D341Med (cell line): ENCODE measurements around the gene ASCL4.

Experiments
- DNase-seq: peaks from one replicate; pipeline ENCODE4 v3.0.0; 2012; ENCODE audit warnings: low spot score

ASCL4 gene

DNA sequence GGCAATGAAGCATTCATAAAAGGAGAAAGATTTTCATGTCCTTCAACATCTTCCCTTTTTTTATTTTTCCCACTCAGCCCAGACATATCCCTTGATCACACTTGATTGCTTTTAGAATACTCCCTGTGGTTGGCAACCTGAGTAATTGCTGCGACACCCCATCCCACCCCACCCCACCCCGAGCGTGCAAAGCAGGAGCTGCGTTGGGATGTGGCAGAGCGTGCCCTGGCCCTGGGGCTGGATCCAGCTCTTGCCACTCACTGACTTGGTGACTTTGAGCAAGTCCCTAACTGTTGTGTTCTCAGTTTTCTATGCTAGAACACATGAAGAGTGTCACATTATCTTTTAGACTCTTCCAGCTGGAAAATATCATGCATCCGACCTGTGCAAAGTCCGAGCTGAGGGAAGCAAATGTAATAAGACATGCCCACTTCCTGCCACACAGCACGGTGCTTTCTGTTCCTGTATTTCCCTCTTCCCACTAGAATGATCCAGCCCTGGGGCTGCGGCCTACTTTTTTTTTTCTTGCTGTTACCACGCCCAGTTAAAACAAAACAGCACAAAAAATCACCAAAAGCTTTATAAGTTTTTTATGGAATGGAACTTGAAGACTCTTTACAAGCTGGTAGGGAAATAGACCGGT lies 4.0 kb downstream of the ASCL4 start:
- DNase-seq, result no peak

DNA sequence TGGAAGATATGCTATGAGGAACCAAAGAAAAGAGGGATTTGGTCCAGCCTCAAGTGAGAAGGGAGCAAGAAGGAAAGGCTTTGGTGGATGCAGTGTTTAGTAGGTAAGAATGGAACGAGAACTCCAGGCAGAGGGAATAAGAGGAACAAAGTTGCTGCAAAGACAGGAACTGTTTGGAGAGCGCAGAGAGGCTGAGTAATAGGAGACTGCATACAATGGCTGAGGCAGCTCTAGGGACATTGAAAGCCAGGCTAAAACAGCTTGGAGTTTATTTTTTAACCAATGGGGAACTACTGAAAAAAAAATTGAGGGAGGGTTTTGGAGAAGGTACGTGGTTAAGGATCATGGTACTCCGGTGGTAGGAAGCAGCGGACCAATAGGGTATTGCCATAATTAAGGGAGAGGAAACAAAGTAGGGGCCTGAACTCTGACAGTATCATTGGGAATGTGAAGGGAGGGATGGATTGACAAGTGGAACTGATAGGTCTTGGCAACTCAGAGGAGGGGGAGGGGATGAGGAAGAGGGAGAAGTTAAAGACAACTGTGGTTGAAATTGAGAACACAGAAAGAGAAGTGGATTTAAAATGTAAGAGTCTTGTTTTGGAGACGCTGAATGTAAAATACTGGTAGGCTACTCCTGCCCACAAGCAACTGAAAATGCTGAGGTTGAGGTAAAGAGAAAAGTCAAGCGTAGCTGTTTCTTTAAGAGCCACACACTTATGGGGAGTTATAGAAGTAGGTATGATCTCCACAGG lies 4.8 kb downstream of the ASCL4 start:
- no peak for DNase-seq

DNA sequence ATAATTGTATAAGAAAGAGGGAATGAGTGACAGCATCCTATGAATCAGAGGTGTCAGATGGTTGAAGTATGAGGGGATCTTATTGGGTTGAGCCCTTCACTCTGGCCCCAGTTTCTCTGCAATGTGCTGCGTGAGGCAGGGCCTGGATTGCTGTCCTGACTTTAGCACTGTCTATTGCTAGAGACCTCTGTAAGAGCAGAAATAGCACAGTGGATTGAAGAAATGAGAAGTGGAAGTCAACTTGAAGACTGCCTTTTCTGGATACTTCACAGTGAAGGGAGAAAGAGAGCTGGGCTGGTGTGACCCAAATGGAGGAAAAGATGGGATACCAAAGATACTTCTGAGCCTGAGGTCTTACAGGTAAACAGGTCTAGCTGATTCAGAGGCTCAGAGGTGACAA lies 5.8 kb downstream of the ASCL4 start:
- no peak for DNase-seq

DNA sequence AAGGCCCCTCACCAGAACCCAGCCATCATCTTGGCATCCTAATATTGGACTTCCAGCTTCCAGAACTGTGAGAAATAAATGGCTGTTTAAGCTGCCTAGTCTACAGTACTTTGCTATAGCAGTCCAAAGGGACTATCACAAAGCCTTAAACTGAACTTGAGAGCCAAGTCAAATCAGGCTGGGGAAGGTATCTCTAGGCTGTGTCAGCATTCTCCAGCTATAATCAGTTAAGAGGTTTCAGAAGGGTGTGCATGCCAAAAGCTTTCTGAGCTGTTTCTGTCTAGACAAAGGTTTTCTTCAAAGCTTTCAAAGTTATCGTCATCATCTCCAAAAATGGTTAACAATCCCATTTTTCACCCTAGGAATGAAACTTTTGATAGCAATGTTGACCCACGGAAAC lies 7.6 kb downstream of the ASCL4 start:
- no peak for DNase-seq

DNA sequence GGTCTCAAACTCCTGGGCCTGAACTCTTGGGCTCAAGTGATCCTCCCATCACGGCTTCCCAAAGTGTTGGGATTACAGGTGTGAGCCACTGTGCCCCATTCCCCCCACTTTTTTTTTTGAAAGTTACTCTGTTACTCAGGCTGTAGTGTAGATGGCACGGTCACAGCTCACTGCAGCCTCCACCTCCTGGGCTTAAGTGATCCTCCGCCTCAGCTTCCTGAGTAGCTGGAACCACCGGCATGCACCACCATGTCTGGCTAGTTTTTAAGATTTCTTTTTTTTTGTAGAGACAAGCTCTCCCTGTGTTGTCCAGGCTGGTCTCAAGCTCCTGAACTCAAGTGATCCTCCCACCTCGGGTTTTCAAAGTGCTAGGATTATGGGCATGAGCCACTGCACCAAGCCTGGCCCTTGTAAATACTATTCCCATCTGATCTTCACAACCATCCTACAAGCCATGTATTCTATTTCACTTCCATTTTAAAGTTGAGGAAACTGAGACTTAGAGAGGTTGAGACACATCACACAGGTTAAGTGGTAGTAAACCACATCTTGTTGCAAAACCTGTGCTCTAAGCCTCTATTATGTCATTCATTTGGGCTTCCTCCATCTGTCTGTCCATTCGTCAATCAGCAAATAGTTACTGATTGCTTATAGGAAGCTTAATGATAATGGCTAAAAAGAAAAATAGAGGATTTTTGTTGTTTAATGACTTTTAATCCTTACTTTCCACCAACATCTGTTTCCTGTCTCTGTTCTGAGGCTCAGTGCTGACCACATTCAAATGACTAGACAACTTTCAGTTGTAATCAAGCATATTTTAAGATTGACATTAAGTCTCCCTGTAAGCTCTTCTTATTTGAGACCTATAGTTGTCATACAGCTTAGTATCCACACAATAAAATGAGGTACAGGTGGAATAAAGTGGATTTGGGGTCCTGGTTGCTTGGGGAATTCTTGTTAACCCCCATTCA lies 9.2 kb downstream of the ASCL4 start:
- DNase-seq, result no peak

DNA sequence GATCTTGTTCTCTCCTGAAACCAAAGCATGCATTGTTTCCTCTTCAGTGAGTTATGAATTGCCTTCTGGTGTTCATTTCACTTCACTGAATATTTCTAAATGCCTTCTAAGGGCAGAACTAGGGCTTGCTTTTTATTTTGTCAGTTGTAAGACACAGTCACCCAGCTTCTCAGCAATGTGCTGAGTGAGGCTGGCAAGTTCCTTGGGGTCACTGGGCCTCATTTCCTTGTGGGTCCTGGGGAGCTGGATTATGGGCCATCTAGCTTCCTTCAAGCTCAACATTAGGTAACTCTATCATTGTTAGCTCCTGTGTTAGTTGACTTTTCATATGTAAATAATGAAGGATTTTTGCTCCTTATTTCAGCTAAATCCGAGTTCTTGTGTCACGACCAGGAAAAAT lies 13.8 kb downstream of the ASCL4 start:
- DNase-seq, result no peak

DNA sequence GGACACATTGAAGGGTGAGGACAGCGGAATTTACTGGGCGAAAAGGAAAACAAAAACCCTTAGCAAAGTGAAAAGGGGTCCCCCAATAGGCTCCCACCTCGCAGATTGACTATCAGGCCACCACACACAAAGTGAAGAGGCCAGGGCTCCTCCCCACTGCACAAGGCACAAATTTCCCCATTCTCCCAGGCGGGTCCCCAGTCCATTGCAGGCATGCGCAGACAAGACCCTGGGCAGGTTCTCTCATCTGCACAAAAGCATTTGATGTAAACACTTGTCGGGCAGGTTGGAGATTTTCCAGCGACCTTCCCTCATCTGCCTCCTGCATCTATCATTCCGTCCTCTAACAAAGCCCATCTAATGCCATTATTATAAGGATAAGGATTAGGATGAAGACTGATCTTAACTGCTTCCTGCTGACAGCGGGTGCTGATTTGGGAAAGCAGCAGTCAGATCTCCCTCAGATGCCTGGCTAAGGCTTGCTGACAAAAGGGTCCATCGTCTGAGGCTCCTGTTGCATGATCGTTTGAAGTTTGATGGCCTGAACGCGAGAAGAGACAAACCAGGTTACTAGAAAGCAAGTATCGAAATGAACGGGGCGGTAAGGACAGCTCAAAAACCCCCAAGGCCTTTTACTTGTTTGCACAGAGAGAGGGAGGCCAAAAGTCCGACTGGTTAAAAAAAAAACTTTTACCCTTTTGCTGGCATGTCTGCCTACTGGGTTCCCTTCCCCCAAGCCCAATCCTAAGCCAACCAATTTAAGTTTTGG lies 14.4 kb downstream of the ASCL4 start:
- DNase-seq, result no peak

DNA sequence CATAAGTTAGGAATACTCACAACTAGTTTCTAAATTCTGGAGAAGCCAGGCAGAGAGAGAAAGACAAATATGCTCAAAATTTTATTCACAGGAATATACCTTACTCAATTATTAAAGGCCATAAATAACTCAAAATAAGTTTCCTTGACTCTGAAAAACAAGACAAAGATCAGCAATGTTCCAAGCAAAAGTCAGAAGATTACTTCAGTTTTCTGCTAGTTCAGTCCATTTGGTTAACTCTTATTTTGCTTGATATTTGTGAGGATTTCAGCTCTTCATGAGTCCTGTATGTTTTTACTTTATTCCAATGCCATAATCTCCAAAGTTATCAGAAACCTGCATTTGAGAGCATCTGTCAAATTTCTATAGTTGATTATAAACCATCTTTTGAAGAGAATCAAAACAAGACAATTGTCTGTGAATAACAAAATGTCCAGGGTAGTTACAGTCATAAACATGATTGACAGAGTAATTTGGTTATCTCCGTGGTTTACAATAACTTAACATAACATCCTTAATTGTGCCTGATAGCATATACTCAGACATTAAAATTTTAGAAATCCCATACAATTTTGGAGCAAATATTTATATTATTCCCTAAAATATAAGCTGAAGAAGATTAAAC lies 17.1 kb downstream of the ASCL4 start:
- DNase-seq, result no peak

DNA sequence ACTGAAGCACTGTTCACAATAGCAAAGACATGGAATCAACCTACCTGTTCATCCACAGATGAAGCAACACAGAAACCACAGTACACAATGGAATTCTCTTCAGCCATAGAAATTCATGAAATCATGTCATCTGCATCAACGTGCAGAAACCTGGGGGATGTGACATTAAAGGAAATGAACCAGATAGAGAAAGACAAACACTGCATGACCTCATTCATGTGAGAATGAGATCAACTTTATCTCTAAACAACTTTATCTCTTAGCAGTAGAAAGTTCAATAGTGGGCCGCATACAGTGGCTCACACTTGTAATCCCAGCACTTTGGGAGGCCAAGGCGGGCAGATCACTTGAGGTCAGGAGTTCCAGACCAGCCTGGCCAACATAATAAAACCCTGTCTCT lies 19.9 kb downstream of the ASCL4 start:
- no peak for DNase-seq

DNA sequence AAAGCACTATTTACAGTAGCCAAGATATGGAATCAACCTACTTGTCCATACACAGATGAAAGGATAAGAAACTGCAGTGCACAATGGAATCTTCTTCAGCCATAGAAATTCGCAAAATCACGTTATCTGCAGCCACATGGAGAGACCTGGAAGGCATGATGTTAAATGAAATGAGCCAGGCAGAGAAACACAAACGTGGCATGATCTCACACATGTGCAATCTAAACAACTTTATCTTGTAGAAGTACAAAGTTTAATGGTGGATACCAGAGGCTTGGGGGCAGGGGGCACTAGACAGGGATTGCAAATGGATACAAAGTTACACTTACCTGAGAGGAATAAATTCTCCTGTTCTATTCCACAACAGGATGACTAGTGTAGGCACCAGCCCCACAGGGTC lies 24.1 kb downstream of the ASCL4 start:
- no peak for DNase-seq

DNA sequence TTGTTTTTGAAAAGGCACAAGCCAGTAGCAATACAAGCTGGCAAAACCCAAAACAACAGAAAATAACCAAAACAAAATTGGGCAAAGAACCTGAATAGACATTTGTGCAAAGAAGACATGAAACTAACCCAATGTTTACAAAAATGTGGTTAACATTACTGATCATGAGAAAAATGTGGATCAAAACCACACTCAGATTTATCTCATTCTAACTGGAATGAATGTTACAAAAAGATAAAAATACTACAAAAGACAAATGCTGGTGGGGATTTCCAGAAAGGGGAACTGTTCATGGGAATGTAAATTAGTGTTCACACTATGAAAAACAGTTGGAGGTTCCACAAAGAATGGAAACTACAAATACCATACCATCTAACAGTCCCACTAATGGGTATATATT lies 26.6 kb downstream of the ASCL4 start:
- DNase-seq, result no peak

DNA sequence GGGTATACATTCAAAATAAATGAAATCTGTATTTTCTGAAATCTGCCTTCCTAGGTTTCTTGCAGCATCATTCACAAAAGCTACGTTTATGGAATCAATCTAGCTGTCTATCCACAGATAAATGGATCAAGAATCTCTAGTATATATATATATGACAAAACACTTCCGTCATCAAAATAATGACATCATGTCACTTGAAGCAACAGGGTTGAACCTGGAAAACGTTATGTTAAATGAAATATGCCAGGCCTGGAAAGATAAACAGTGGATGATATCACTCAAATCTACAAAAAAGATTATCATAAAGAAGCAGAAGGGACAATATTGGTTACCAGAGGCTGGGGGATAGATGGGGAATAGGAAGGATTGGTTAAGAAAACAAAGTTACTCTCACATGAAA lies 28.6 kb downstream of the ASCL4 start:
- DNase-seq, result no peak

DNA sequence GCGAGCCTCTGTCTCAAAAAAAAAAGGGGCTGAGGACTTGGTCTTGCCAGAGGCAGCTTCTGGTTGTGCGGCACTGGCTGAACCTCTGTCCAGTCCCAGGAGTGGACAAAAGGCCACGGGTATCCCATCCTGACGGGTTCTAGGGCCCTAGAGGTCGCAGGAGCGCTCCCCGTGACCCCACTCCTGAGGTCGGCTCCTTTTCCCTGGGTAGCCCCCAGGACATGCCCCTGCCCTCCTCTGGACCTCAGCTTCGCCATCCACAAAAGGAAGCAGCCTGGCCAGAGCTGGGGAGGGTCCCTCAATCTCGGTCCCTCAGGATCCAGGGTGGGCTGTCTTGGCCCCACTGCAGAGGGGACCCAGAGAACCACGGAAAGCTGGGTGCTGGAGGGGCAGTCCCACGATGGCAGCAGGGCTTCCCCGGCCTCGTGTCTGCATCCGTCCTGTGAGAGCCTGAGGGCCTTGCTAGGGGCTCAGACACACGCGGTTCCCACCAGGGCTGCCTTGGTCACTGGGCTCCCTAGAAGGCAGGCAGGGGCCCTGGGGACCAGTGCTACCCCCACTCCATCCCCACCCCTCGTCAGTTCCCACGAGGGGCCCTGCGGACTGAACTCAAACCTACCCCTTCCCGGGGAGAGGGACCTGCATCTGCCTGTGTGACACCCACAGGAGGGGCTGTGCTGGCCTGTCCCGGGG lies 31.1 kb downstream of the ASCL4 start:
- DNase-seq, result no peak

DNA sequence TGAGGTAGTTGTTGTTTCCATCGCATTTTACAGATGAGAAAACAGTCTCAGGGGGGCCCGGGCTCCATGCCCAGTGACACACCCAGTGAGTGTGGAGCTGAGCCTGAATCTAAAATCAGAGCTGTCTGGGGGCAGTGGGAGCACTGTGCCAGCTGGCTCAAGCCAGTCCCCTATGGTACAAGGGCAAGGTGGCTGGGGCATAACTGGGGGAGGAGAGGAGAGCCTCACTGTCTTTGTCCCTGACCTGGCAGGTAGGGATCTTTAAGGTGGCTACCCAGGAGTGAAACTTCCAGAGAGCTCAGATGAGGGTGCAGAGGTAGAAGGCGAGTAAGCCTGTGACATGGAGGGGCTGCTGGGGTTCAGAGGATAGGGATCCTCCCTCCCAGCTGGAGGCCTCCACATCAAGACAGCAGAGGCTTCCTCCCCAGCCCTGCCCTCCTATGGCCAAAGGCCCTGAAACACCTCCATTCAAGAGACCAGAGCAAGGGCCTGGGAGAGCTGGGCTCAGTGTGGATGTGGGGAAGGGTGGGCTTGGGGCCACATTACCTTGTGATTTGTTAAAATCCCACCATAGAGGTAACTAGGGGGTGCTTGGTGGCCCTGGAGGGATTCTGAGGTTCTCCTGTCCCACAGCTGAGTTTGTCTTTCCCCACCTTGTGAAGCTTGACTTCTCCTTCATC lies 33.1 kb downstream of the ASCL4 start:
- DNase-seq, result no peak

DNA sequence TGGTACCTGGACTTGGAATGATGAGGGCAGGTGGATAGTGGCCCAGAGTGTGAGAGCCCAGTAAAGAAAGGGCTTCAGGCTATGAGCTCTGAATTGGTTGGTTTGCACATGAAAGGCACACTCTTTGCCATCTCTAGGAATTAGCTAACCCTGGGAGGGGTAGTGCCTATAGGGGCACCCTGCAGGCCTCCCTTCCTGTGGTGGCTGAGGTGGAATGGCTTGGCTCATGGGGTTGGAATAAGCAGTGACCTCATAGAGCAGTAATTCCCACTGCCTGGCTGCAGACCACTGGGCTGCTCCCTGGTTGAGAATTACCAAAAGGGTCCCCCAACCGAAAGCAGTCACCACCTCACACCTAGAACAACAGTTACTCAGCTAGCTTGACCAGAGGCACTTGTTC lies 42.7 kb downstream of the ASCL4 start:
- no peak for DNase-seq

DNA sequence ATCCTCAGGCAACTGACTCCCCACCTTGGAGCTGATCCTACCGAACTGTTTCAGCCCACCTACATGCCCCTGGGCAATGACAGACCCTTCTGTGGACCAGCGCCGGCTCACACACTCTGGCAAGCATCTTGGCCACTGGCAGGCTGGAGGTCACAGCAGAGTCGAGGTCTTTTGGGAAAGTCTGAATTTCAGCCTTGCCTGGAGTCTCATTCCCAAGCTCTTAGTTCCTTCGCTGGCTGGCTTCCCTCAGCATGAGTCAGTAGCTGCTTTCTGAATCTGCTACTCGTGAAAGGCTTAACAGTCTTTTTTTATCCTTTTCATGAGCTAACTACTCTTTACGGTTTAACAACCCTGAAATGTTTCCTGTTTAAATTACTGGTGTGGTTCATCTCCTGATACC lies 44.5 kb downstream of the ASCL4 start:
- no peak for DNase-seq

DNA sequence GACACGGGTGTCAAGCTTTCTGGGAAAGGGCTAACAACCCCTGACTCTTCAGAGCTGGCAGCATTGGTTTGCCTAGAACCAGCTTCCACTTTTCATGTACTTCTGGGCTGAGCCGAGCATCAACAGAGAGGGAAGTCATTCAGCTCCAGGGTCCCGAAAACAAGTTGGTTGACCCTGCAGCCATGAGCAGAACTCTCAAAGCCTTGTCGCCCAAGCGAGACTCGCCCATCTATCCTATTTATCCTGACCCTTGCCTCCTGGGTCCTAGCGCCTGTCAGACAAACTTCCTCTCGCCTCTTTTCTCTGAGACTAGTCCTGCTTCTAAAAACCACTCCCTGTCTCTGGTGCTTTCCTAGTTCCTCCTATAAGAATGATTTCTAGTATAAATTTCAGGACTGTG lies 47.9 kb downstream of the ASCL4 start:
- no peak for DNase-seq
